ENCODE results near the gene ZNF444.
"Not testable (repeated sequence)": the region's sequence is repeated elsewhere in the genome, so short reads cannot be mapped to it uniquely, and the experiment has no call there.

Gene ZNF444

GRCh38 chr19:56140583-56141416, at the start of gene ZNF444:
Gene ZNF444 (plus strand): TSS chr19:56141287. CDS start chr19:56146912, 5,625 bp downstream.
- Histone ChIP-seq H3K36me3 (ENCODE audit: insufficient read depth, low read length) (no peaks in the 10 kb centered on the region), H3K4me1 (ENCODE audit: insufficient read depth, low read length) (peaks cover 5% of the 10 kb centered on the region), H3K9me3 (ENCODE audit: control insufficient read depth, insufficient read depth, low read length) (no peaks in the 10 kb centered on the region), H3K9ac (ENCODE audit: low read depth, low read length) (peak within 1 kb of the TSS; percentile 61)

GRCh38 chr19:56091751-56092546, 49.1 kb upstream of the ZNF444 start:
- Histone ChIP-seq H3K9ac (ENCODE audit: low read depth, low read length) (no peak overlapping the region), H3K4me1 (ENCODE audit: insufficient read depth, low read length) (0 out of 2 replicates have a peak, but pooled peaks cover 4% of the 10 kb centered on the region), H3K9me3 (ENCODE audit: control insufficient read depth, insufficient read depth, low read length) (peaks cover 7% of the 10 kb centered on the region; the same call in 1 of the 2 replicates), H3K36me3 (ENCODE audit: insufficient read depth, low read length) (peaks cover 7% of the 10 kb centered on the region)

DNA sequence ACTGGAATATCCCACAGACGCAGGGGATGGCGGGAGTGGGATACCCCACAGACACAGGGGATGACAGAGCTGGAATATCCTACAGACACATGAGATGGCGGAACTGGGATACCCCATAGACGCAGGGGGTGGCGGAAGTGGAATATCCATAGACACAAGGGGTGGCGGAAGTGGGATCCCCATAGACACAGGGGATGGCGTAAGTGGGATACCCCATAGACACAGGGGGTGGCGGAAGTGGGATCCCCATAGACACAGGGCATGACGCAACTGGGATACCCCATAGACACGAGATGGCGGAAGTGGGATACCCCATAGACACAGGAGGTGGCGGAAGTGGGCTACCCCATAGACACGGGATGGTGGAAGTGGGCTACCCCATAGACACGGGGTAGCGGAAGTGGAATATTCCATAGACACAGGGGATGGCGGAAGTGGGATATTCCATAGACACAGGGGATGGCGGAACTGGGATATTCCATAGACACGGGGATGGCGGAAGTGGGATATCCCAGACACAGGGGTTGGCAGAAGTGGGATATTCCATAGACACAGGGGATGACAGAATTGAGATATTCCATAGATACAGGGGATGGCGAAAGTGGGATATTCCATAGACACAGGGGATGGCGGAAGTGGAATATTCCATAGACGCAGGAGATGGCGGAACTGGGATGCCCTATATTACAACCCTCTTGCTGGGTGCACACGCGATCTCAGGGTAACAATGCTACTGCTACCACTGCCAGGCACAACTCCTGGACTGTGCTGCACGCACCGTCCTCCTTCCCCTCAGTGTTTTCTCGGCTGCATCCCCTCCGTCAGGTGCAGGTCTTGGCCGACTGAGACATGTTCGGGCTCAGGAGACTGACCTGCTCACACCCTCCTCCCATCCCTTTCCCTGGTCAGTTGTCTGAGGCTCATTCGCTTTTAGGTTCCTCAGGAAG, 48.1 kb upstream of the ZNF444 start:
- H3K4me1 ChIP-seq (ENCODE audit: insufficient read depth, low read length) = 0 out of 2 replicates have a peak, but pooled peaks cover 4% of the 10 kb centered on the region
- peaks cover 10% of the 10 kb centered on the region for H3K36me3 ChIP-seq (ENCODE audit: insufficient read depth, low read length)
- no peak overlapping the region for H3K9ac ChIP-seq (ENCODE audit: low read depth, low read length)
- peaks cover 7% of the 10 kb centered on the region; the same call in 1 of the 2 replicates for H3K9me3 ChIP-seq (ENCODE audit: control insufficient read depth, insufficient read depth, low read length)

- 0 out of 2 replicates have a peak, but pooled peaks cover 4% of the 10 kb centered on the region for H3K4me1 ChIP-seq (ENCODE audit: insufficient read depth, low read length)
- H3K9ac ChIP-seq (ENCODE audit: low read depth, low read length) = no peak overlapping the region
- peaks cover 7% of the 10 kb centered on the region; the same call in 1 of the 2 replicates for H3K9me3 ChIP-seq (ENCODE audit: control insufficient read depth, insufficient read depth, low read length)
- H3K36me3 ChIP-seq (ENCODE audit: insufficient read depth, low read length) = peaks cover 10% of the 10 kb centered on the region
Observed at GRCh38 chr19:56094449-56094848, 46.6 kb upstream of the ZNF444 start.

GRCh38 chr19:56096665-56097064, 44.4 kb upstream of the ZNF444 start:
- H3K36me3 ChIP-seq (ENCODE audit: insufficient read depth, low read length) = peaks cover 10% of the 10 kb centered on the region
- H3K4me1 ChIP-seq (ENCODE audit: insufficient read depth, low read length) = no peaks in the 10 kb centered on the region
- no peak overlapping the region for H3K9ac ChIP-seq (ENCODE audit: low read depth, low read length)
- H3K9me3 ChIP-seq (ENCODE audit: control insufficient read depth, insufficient read depth, low read length) = peaks cover 7% of the 10 kb centered on the region; the same call in 1 of the 2 replicates

DNA sequence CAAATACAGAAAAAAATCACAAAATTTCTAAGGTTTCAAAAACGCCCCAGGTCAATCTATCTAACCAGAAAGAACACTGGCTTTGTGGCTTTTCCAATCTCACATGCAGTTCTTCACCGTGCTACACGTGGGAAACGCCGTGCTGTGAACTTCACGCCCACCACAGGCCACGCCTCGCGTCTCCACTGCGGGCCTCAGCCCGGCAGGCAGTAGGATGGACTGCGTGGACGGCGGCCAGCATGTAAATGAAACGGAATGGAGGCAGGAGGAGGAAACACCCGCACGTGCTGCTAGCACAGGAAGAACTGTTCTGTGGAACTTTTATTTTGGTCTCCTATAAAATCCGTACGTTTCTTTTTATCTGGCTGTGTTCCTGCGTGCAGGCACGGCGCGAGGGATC, 43.8 kb upstream of the ZNF444 start:
- Histone ChIP-seq H3K9me3 (ENCODE audit: control insufficient read depth, insufficient read depth, low read length) (peaks cover 7% of the 10 kb centered on the region; the same call in 1 of the 2 replicates), H3K9ac (ENCODE audit: low read depth, low read length) (no peak overlapping the region), H3K36me3 (ENCODE audit: insufficient read depth, low read length) (peaks cover 10% of the 10 kb centered on the region), H3K4me1 (ENCODE audit: insufficient read depth, low read length) (no peaks in the 10 kb centered on the region)

DNA sequence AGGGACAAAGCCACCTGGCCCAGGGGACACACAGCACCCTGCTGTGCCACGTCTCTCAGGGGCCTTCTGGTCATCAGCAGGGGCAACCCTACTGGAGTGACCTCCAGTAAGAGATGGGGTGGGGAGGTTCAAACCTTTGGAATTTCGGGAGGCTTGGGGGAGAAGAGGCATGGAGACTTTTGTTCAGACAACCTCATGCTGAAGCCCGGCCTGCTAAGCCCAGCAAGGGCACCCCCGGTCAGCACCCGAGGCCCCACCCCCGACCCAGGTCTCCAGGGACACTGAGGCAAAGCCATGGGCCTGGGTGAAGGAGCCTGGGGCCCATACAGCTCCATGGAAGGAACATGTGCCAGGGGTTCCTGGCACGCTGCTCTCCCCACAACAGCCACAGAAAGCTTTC, 43.3 kb upstream of the ZNF444 start:
- H3K9ac ChIP-seq (ENCODE audit: low read depth, low read length) = no peak overlapping the region
- H3K36me3 ChIP-seq (ENCODE audit: insufficient read depth, low read length) = peaks cover 10% of the 10 kb centered on the region
- no peaks in the 10 kb centered on the region for H3K4me1 ChIP-seq (ENCODE audit: insufficient read depth, low read length)
- H3K9me3 ChIP-seq (ENCODE audit: control insufficient read depth, insufficient read depth, low read length) = peaks cover 7% of the 10 kb centered on the region; the same call in 1 of the 2 replicates

GRCh38 chr19:56098237-56098636, 42.9 kb upstream of the ZNF444 start:
- H3K4me1 ChIP-seq (ENCODE audit: insufficient read depth, low read length); H3K36me3 ChIP-seq (ENCODE audit: insufficient read depth, low read length); H3K9me3 ChIP-seq (ENCODE audit: control insufficient read depth, insufficient read depth, low read length); H3K9ac ChIP-seq (ENCODE audit: low read depth, low read length): not testable (repeated sequence)

- Histone ChIP-seq H3K36me3 (ENCODE audit: insufficient read depth, low read length) (peaks cover 5% of the 10 kb centered on the region), H3K4me1 (ENCODE audit: insufficient read depth, low read length) (no peaks in the 10 kb centered on the region), H3K9ac (ENCODE audit: low read depth, low read length) (no peak overlapping the region), H3K9me3 (ENCODE audit: control insufficient read depth, insufficient read depth, low read length) (no peaks in the 10 kb centered on the region)
Observed at GRCh38 chr19:56098731-56099568, 42.1 kb upstream of the ZNF444 start.

DNA sequence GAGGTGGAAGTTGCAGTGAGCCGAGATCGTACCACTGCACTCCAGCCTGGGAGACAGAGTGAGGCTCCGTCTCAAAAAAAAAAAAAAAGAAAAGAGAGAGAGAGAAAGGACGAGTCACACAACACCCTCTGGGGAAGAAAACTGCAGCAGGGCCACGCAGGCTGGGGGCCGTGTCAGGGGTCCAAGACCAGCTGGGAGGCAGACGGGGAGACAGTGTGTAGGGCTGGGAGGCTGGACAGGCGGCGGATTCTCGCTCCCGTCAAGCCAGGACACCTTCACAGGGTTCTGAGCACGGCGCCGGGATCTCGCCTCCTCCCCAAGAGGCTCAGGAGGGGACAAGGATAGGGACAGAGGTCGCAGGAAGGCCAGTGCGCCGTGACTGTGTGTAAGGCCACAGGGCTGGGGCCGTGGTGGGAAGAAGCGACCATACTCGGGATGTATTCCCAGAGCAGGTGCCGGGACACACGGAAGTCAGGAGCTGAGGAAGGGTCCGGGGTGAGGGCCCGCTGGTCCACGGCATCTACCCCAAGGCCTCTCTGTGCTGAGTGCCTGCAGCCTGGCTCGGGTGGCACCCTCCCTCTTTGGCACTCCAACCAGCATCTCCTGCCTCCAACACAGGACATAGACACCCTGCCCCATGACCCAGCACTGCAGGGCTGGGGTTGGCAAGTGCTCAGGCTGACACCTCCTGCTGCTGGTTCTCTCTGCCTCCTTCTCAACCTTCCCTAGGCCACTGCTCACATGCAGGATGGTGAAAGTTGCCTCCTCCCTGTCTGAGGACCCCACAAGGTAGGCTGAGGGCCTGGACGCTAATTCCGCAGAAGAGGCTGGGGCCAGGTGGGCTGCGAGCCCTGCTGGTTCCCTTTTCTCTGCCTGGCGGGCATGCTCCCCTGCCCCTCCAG, 41.2 kb upstream of the ZNF444 start:
- Histone ChIP-seq H3K9me3 (ENCODE audit: control insufficient read depth, insufficient read depth, low read length) (no peaks in the 10 kb centered on the region), H3K36me3 (ENCODE audit: insufficient read depth, low read length) (peaks cover 5% of the 10 kb centered on the region), H3K9ac (ENCODE audit: low read depth, low read length) (no peak overlapping the region), H3K4me1 (ENCODE audit: insufficient read depth, low read length) (no peaks in the 10 kb centered on the region)

DNA sequence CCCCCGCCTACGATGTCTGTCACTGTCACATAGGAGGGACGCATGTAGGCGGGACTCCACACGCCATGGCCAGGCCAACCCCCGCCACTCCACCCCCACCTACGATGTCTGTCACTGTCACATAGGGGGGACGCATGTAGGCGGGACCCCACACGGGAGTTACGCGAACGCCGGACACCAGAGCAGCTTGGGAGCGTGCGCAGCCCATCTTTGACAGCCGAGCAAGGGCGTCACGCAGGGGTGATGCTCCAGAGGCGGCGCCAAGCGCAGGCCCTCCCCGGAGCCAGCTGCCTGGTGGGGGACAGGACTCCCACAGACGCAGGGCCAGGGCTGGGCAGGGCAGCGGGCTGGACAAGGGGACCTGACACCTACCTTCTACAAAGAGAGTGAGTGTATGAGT, 40.0 kb upstream of the ZNF444 start:
- Histone ChIP-seq H3K9ac (ENCODE audit: low read depth, low read length) (no peak overlapping the region), H3K4me1 (ENCODE audit: insufficient read depth, low read length) (peaks cover 5% of the 10 kb centered on the region; the same call in 1 of the 2 replicates), H3K9me3 (ENCODE audit: control insufficient read depth, insufficient read depth, low read length) (no peaks in the 10 kb centered on the region), H3K36me3 (ENCODE audit: insufficient read depth, low read length) (peaks cover 3% of the 10 kb centered on the region; the same call in 1 of the 2 replicates)

DNA sequence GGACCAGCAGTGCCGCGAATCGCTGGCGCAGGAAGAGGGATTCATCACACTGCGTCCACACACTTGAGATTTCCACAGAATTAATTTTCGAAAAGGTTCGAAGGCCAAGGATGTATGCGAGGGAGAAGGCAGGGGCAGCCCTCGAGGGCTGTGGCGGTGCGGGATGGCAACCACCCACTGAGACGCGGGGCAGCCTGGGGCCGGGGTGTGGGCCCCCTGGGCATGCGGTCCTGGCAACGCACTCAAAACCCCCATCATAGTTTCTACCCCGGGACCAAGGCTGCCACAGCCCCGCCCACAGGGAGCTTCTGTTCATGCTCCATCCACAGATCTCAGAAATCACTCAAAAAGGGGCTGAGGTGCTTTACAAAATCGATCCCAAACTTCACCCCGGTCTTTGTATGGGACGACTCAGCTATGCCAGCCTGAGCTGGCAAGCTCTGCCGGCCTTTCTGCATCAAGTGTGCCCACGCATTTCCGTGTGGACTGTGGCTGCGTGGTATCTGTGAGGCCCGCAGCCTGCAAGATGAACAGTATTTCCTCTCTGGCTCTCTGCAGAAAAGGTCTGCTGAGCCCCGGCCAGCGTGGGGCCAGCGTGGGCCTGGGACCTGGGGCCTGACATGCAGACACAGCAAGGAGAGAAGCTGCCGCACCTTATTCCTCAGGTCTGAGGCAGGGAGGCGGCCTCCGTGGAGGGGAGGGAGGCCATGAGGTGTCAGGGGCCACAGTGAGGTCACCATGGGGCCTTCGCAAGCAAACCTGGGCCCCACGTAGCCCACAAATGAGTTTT, 39.1 kb upstream of the ZNF444 start:
- Histone ChIP-seq H3K4me1 (ENCODE audit: insufficient read depth, low read length) (peaks cover 5% of the 10 kb centered on the region; the same call in 1 of the 2 replicates), H3K36me3 (ENCODE audit: insufficient read depth, low read length) (peaks cover 3% of the 10 kb centered on the region; the same call in 1 of the 2 replicates), H3K9ac (ENCODE audit: low read depth, low read length) (no peak overlapping the region), H3K9me3 (ENCODE audit: control insufficient read depth, insufficient read depth, low read length) (no peaks in the 10 kb centered on the region)
